NCI-H1417 (cell line): ENCODE data around the gene RABEP2.
"Not testable (repeated sequence)": the region's sequence is repeated elsewhere in the genome, so short reads cannot be mapped to it uniquely, and the experiment has no call there.

ENCODE experiments used
- DNase-seq, 3 experiments: peaks; one replicate each; lab custom pipeline; 2025; lab: John Stamatoyannopoulos, UW

The RABEP2 gene

GRCh38 chr16:28932339-28933141, 7.5 kb upstream of the RABEP2 start:
- DNase-seq, result no peak

- DNase-seq, result no peak
Observed at GRCh38 chr16:28931801-28932225, 6.8 kb upstream of the RABEP2 start, which contains the start of gene CD19. Gene CD19, plus strand, starts transcription at chr16:28931971. Its CDS starts 30 bp downstream, at chr16:28932001.

- DNase-seq, result peak in 1 of 3 experiments; percentile 3
Observed at GRCh38 chr16:28930652-28931051, 5.6 kb upstream of the RABEP2 start.

GRCh38 chr16:28930203-28930602, 5.2 kb upstream of the RABEP2 start:
- no peak for DNase-seq

GRCh38 chr16:28927815-28928214, 2.8 kb upstream of the RABEP2 start:
- no peak for DNase-seq

GRCh38 chr16:28926284-28926683, 1.2 kb upstream of the RABEP2 start:
- DNase-seq, result not testable (repeated sequence)

GRCh38 chr16:28925386-28926228, 569 bp upstream of the RABEP2 start:
- peak; percentile 39 to 85 (median 81) for DNase-seq

- DNase-seq, result no peak
Observed at GRCh38 chr16:28924399-28924761, 658 bp downstream of the RABEP2 start.

GRCh38 chr16:28923652-28924398, 1.2 kb downstream of the RABEP2 start:
- DNase-seq, result peak in 1 of 3 experiments; percentile 21

- DNase-seq, result no peak
Observed at GRCh38 chr16:28923231-28923587, 1.8 kb downstream of the RABEP2 start.

- DNase-seq, result no peak
Observed at GRCh38 chr16:28918698-28919097, 6.3 kb downstream of the RABEP2 start.

- DNase-seq, result no peak
Observed at GRCh38 chr16:28917095-28917494, 7.9 kb downstream of the RABEP2 start.

GRCh38 chr16:28915181-28915580, 9.9 kb downstream of the RABEP2 start:
- DNase-seq, result no peak

GRCh38 chr16:28913946-28914724, 10.9 kb downstream of the RABEP2 start:
- peak in 2 of 3 experiments; percentile 51 to 62 for DNase-seq

GRCh38 chr16:28912558-28912957, 12.5 kb downstream of the RABEP2 start:
- no peak for DNase-seq

- DNase-seq, result peak in 2 of 3 experiments; percentile 7 to 42
Observed at GRCh38 chr16:28910086-28911031, 14.7 kb downstream of the RABEP2 start.

GRCh38 chr16:28905800-28906372, 19.2 kb downstream of the RABEP2 start:
- no peak for DNase-seq

GRCh38 chr16:28905229-28905754, 19.7 kb downstream of the RABEP2 start:
- DNase-seq, result no peak

- no peak for DNase-seq
Observed at GRCh38 chr16:28904828-28905227, 20.2 kb downstream of the RABEP2 start.

- no peak for DNase-seq
Observed at GRCh38 chr16:28904363-28904762, 20.7 kb downstream of the RABEP2 start.
